ENCODE measurements around the gene MACROD2.
"Not testable (repeated sequence)": the region's sequence is repeated elsewhere in the genome, so short reads cannot be mapped to it uniquely, and the experiment has no call there.

The MACROD2 gene

GRCh38 chr20:14450256-14450655 lies 454.9 kb downstream of the MACROD2 start:
- Mint-ChIP-seq H3K4me1 (ENCODE audit: low read depth) (no peaks in the 10 kb centered on the region), H3K27ac (no peak overlapping the region), H3K27me3 (ENCODE audit: low read depth) (no peaks in the 10 kb centered on the region), H3K9me3 (peaks cover 16% of the 10 kb centered on the region), H3K4me3 (no peak overlapping the region), H3K36me3 (ENCODE audit: low read depth) (no peaks in the 10 kb centered on the region)
- no peak for DNase-seq (ENCODE audit: low spot score)

DNA sequence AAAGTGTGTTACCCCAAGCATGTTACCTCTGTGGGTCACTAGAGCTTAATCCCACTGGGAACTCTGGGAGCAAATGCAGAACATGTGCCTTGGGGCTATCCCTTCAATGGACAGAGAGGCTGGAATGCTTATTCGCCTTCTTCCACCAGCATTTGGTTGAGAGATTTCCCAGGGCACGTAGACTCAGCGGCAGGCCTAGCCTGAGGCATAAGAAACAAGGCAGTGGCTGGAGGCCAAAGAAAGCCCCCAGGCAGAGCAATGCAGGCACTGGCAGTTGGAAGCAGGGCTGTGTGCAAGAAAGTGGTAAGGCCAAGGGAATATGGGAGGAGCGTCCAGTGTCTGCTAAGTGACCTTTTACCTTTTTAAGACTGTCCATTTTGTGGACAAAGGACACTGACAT lies 456.1 kb downstream of the MACROD2 start:
- Mint-ChIP-seq H3K4me1 (ENCODE audit: low read depth) (no peaks in the 10 kb centered on the region), H3K36me3 (ENCODE audit: low read depth) (no peaks in the 10 kb centered on the region), H3K27ac (no peak overlapping the region), H3K4me3 (no peak overlapping the region), H3K27me3 (ENCODE audit: low read depth) (no peaks in the 10 kb centered on the region), H3K9me3 (peaks cover 16% of the 10 kb centered on the region)
- no peak for DNase-seq (ENCODE audit: low spot score)

- H3K4me1 Mint-ChIP-seq (ENCODE audit: low read depth), result no peaks in the 10 kb centered on the region
- no peak for DNase-seq (ENCODE audit: low spot score)
- H3K9me3 Mint-ChIP-seq, result peaks cover 21% of the 10 kb centered on the region
- no peaks in the 10 kb centered on the region for H3K27me3 Mint-ChIP-seq (ENCODE audit: low read depth)
- no peaks in the 10 kb centered on the region for H3K36me3 Mint-ChIP-seq (ENCODE audit: low read depth)
- no peak overlapping the region for H3K27ac Mint-ChIP-seq
- H3K4me3 Mint-ChIP-seq, result no peak overlapping the region
Measured at GRCh38 chr20:14453259-14453658, 457.9 kb downstream of the MACROD2 start.

DNA sequence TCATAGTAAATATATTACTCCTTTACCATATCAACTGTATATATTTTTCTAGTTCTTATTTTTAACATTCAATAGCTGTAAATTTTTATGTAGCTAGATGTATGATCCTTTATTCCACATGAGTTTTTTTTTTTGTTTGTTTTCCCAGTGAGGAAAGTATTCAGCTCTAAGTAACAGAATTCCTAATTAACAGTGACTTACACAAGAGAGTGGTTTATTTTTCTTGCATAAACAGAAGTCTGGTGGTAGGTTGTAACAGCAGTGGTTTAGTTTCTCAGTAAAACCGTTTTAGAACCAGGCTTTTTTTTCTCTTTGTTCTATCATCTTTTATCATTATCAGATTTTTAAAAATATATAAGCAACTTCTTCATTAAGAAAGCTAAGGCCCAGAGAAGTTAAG lies 459.0 kb downstream of the MACROD2 start:
- Mint-ChIP-seq H3K27me3 (ENCODE audit: low read depth) (no peaks in the 10 kb centered on the region), H3K4me1 (ENCODE audit: low read depth) (no peaks in the 10 kb centered on the region), H3K36me3 (ENCODE audit: low read depth) (no peaks in the 10 kb centered on the region), H3K27ac (no peak overlapping the region), H3K9me3 (peaks cover 19% of the 10 kb centered on the region), H3K4me3 (no peak overlapping the region)
- no peak for DNase-seq (ENCODE audit: low spot score)

DNA sequence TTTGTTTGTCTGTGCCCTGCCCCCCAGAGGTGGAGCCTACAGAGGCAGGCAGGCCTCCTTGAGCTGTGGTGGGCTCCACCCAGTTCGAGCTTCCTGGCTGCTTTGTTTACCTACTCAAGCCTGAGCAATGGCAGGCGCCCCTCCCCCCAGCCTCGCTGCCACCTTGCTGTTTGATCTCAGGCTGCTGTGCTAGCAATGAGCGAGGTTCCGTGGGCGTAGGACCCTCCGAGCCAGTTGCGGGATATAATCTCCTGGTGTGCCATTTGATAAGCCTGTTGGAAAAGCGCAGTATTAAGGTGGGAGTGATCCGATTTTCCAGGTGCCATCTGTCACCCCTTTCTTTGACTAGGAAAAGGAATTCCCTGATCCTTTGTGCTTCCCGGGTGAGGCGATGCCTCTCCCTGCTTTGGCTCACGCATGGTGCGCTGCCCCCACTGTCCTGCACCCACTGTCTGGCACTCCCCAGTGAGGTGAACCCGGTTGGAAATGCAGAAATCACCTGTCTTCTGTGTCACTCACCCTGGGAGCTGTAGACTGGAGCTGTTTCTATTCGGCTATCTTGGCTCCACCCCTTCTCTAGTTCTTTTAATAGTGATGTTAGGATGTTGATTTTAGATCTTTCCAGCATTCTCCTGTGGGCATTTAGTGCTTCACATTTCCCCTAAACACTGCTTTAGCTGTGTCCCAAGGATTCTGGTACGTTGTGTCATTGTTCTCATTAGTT lies 471.9 kb downstream of the MACROD2 start:
- H3K27ac Mint-ChIP-seq; H3K36me3 Mint-ChIP-seq (ENCODE audit: low read depth); H3K27me3 Mint-ChIP-seq (ENCODE audit: low read depth); DNase-seq (ENCODE audit: low spot score); H3K4me1 Mint-ChIP-seq (ENCODE audit: low read depth); H3K4me3 Mint-ChIP-seq: not testable (repeated sequence)
- peaks cover 29% of the 10 kb centered on the region for H3K9me3 Mint-ChIP-seq

GRCh38 chr20:14470231-14470899 lies 475.0 kb downstream of the MACROD2 start:
- no peak overlapping the region for H3K4me3 Mint-ChIP-seq
- no peaks in the 10 kb centered on the region for H3K27me3 Mint-ChIP-seq (ENCODE audit: low read depth)
- H3K27ac Mint-ChIP-seq, result no peak overlapping the region
- H3K9me3 Mint-ChIP-seq, result peaks cover 38% of the 10 kb centered on the region
- no peaks in the 10 kb centered on the region for H3K36me3 Mint-ChIP-seq (ENCODE audit: low read depth)
- H3K4me1 Mint-ChIP-seq (ENCODE audit: low read depth), result no peaks in the 10 kb centered on the region
- DNase-seq (ENCODE audit: low spot score), result no peak

- Mint-ChIP-seq H3K27me3 (ENCODE audit: low read depth) (no peaks in the 10 kb centered on the region), H3K4me1 (ENCODE audit: low read depth) (no peaks in the 10 kb centered on the region), H3K9me3 (peaks cover 34% of the 10 kb centered on the region), H3K27ac (no peak overlapping the region), H3K4me3 (no peak overlapping the region), H3K36me3 (ENCODE audit: low read depth) (no peaks in the 10 kb centered on the region)
- DNase-seq (ENCODE audit: low spot score), result no peak
Measured at GRCh38 chr20:14470977-14471661, 475.8 kb downstream of the MACROD2 start.

GRCh38 chr20:14477125-14477524 lies 481.8 kb downstream of the MACROD2 start:
- H3K27ac Mint-ChIP-seq, result no peak overlapping the region
- no peak for DNase-seq (ENCODE audit: low spot score)
- no peak overlapping the region for H3K4me3 Mint-ChIP-seq
- H3K36me3 Mint-ChIP-seq (ENCODE audit: low read depth), result no peaks in the 10 kb centered on the region
- no peaks in the 10 kb centered on the region for H3K27me3 Mint-ChIP-seq (ENCODE audit: low read depth)
- peaks cover 17% of the 10 kb centered on the region for H3K9me3 Mint-ChIP-seq
- no peaks in the 10 kb centered on the region for H3K4me1 Mint-ChIP-seq (ENCODE audit: low read depth)

DNA sequence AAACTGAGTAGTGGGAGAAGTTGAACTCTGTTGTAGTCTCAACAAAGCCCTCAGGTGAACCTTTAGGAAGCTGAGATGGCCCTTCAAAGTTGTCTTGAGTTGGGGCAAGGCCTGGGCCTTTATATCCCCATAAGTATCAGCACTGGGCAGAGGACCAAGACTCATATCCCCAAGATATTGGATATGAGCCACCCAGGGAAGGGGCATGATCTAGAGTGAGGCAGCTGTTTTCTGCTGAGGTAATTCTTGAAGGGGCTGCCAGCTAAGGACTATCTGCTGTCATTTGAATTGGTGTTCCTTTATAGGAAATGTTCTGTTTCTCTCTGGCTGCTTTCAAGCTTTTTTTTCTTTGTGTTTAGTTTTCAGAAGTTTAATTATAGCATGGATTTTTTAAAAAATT lies 482.8 kb downstream of the MACROD2 start:
- Mint-ChIP-seq H3K36me3 (ENCODE audit: low read depth) (no peaks in the 10 kb centered on the region), H3K9me3 (peaks cover 22% of the 10 kb centered on the region), H3K27me3 (ENCODE audit: low read depth) (no peaks in the 10 kb centered on the region), H3K27ac (no peak overlapping the region), H3K4me3 (no peak overlapping the region), H3K4me1 (ENCODE audit: low read depth) (no peaks in the 10 kb centered on the region)
- no peak for DNase-seq (ENCODE audit: low spot score)

- no peaks in the 10 kb centered on the region for H3K4me1 Mint-ChIP-seq (ENCODE audit: low read depth)
- no peaks in the 10 kb centered on the region for H3K27me3 Mint-ChIP-seq (ENCODE audit: low read depth)
- no peak overlapping the region for H3K27ac Mint-ChIP-seq
- H3K9me3 Mint-ChIP-seq, result peaks cover 26% of the 10 kb centered on the region
- H3K4me3 Mint-ChIP-seq, result no peak overlapping the region
- DNase-seq (ENCODE audit: low spot score), result no peak
- no peaks in the 10 kb centered on the region for H3K36me3 Mint-ChIP-seq (ENCODE audit: low read depth)
Measured at GRCh38 chr20:14481863-14482262, 486.5 kb downstream of the MACROD2 start.

GRCh38 chr20:14488212-14488611 lies 492.9 kb downstream of the MACROD2 start:
- Mint-ChIP-seq H3K36me3 (ENCODE audit: low read depth) (no peaks in the 10 kb centered on the region), H3K4me1 (ENCODE audit: low read depth) (no peaks in the 10 kb centered on the region), H3K4me3 (no peak overlapping the region), H3K9me3 (peaks cover 15% of the 10 kb centered on the region), H3K27me3 (ENCODE audit: low read depth) (no peaks in the 10 kb centered on the region), H3K27ac (no peak overlapping the region)
- no peak for DNase-seq (ENCODE audit: low spot score)

GRCh38 chr20:14488756-14489479 lies 493.6 kb downstream of the MACROD2 start:
- Mint-ChIP-seq H3K36me3 (ENCODE audit: low read depth) (no peaks in the 10 kb centered on the region), H3K27me3 (ENCODE audit: low read depth) (no peaks in the 10 kb centered on the region), H3K9me3 (peaks cover 15% of the 10 kb centered on the region), H3K4me1 (ENCODE audit: low read depth) (no peaks in the 10 kb centered on the region), H3K27ac (no peak overlapping the region), H3K4me3 (no peak overlapping the region)
- no peak for DNase-seq (ENCODE audit: low spot score)

DNA sequence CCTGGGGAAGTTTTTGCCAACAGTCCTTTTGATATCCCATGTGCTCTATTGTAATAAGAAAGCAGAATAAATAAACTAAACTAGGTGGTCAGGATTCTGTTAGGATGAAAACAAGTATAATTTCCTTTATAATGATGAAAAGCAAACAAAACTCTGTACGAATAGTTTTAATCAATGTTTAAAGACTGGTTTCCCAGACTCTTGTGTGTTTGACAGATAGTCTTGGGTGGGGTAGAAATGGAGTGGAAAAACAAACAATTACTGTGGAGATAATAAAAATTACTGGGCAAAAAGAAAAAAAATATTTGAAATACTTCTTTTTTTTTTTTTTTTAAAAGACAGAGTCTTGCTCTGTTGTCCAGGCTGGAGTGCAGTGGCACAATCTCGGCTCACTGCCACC lies 494.2 kb downstream of the MACROD2 start:
- H3K27ac Mint-ChIP-seq, result no peak overlapping the region
- H3K4me1 Mint-ChIP-seq (ENCODE audit: low read depth), result no peaks in the 10 kb centered on the region
- H3K9me3 Mint-ChIP-seq, result peaks cover 13% of the 10 kb centered on the region
- DNase-seq (ENCODE audit: low spot score), result no peak
- H3K4me3 Mint-ChIP-seq, result no peak overlapping the region
- H3K36me3 Mint-ChIP-seq (ENCODE audit: low read depth), result no peaks in the 10 kb centered on the region
- no peaks in the 10 kb centered on the region for H3K27me3 Mint-ChIP-seq (ENCODE audit: low read depth)

GRCh38 chr20:14491436-14491835 lies 496.1 kb downstream of the MACROD2 start:
- DNase-seq (ENCODE audit: low spot score), result no peak

More at GRCh38 chr20:14491436-14491835, 496.1 kb downstream of the MACROD2 start:
- Mint-ChIP-seq H3K36me3 (ENCODE audit: low read depth) (no peaks in the 10 kb centered on the region), H3K9me3 (peaks cover 4% of the 10 kb centered on the region), H3K27ac (no peak overlapping the region), H3K4me1 (ENCODE audit: low read depth) (no peaks in the 10 kb centered on the region), H3K4me3 (no peak overlapping the region), H3K27me3 (ENCODE audit: low read depth) (no peaks in the 10 kb centered on the region)
